ENCODE results near the gene IDH3G.

GRCh38 chrX:153832728-153833127 lies 38.6 kb upstream of the IDH3G start:
- TF ChIP-seq POLR2AphosphoS5 (IDR thresholded peaks at IDR 0.05), result no peak
- TF ChIP-seq POLR2A (IDR thresholded peaks at IDR 0.05), result no peak
- TF ChIP-seq CTCF (IDR thresholded peaks at IDR 0.05), result no peak

Data from breast epithelium (tissue), 3 donors.